Suprapubic skin (tissue), 4 donors: ENCODE results near the gene GPANK1. TPM values are rescaled to one million over a fixed set of nuclear protein-coding genes. Genes with fewer than 3 reads are reported as not detected.

Experiments
- DNase-seq, 2 donors: peaks; one replicate each; pipeline ENCODE4 v3.0.0-alpha.2; 2019; ENCODE audit warnings: low spot score in 2 of 2
- H3K27ac ChIP-seq: fragments of 200-600 bp; sonication (generic); one replicate; pipeline ENCODE4 v1.5.1; 2019
- H3K27me3 ChIP-seq: fragments of 200-600 bp; sonication (generic); one replicate; pipeline ENCODE4 v1.5.1; 2019
- H3K36me3 ChIP-seq: fragments of 200-600 bp; sonication (generic); one replicate; pipeline ENCODE4 v1.5.1; 2019
- H3K4me1 ChIP-seq: fragments of 200-600 bp; sonication (generic); one replicate; pipeline ENCODE4 v1.5.1; 2019
- H3K4me3 ChIP-seq: fragments of 200-600 bp; sonication (generic); one replicate; pipeline ENCODE4 v1.5.1; 2019; ENCODE audit warnings: mild to moderate bottlenecking
- H3K9me3 ChIP-seq: fragments of 200-600 bp; sonication (generic); one replicate; pipeline ENCODE4 v1.5.1; 2019
- EP300 ChIP-seq: sonication (generic); formaldehyde crosslinking; IDR thresholded peaks from one replicate; pipeline ENCODE4 v1.6.1; 2017; ENCODE audit warnings: antibody characterized with exemption
- POLR2A ChIP-seq, 2 donors: fragments of 450-650 bp; IDR thresholded peaks; one replicate each; pipeline ENCODE4 v1.6.1; 2017; ENCODE audit warnings: antibody characterized with exemption in 2 of 2, mild to moderate bottlenecking in 2 of 2, moderate library complexity in 2 of 2
- POLR2AphosphoS5 ChIP-seq, 3 donors: sonication (generic); formaldehyde crosslinking; IDR thresholded peaks; one replicate each; pipeline ENCODE4 v1.6.1; 2017; ENCODE audit warnings: antibody characterized with exemption in 3 of 3
- WGBS: methylation state at CpG from one replicate; pipeline ENCODE4 v1.1.5; 2018; 5-methylcytosine and 5-hydroxymethylcytosine counted together
- total RNA-seq, 4 donors: library from RNA; depleted of rRNA; stranded (reverse); fragments of >200 nt; gene quantifications; one replicate each; pipeline ENCODE4 v1.1.0, GENCODE V29; 2016
- TF ChIP-seq, protein P1 (sequence below), 2 donors: fragments of 200-600 bp in 1 of 2; fragments of 450-650 bp in 1 of 2; sonication (generic) in 1 of 2; IDR thresholded peaks; one replicate each; pipeline ENCODE4 v1.5.1; 2016 to 2019; ENCODE audit warnings: antibody characterized with exemption in 2 of 2, mild to moderate bottlenecking in 1 of 2, moderate library complexity in 1 of 2

The GPANK1 gene
- total RNA-seq, 4 donors from 2014 or later, result 15.0 to 22.6 (median 20.1) TPM

DNA sequence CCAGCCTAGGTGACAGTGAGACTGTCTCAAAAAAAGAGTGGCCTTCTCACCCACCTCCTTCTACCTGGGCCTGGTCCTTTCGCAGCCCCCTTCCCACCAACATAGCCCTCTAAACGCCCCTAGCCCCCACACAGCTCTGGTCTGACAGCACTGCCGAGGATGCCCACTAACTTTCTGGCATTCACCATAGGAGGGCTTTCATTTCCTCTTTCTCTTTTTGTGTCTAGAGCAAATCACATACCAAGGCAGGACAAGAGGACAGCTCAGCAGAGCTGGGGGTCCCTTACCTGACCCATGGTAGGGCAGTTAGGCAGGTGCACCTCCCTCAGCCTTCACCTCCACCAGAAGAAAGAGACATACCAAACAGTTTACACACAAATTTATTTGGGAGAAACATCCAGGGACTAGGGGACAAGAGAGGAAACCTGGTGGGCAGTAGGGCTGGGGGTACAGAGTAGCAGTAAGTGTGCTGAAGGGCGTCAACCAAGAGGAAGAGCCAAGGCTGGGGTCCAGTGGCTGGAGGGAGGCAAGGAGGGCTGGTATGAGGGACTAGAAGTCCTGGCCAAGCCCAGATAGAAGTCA lies 11.6 kb upstream of the GPANK1 start:
- Histone ChIP-seq H3K4me1 (peaks cover 11% of the 10 kb centered on the region), H3K9me3 (no peaks in the 10 kb centered on the region), H3K36me3 (peaks cover 24% of the 10 kb centered on the region), H3K27ac (no peak overlapping the region), H3K4me3 (no peak overlapping the region), H3K27me3 (no peaks in the 10 kb centered on the region)
- no peak for TF ChIP-seq EP300
- TF ChIP-seq POLR2AphosphoS5 (IDR thresholded peaks at IDR 0.05), result no peak
- TF ChIP-seq POLR2A (IDR thresholded peaks at IDR 0.05), result no peak
- TF ChIP-seq, protein P1, sequence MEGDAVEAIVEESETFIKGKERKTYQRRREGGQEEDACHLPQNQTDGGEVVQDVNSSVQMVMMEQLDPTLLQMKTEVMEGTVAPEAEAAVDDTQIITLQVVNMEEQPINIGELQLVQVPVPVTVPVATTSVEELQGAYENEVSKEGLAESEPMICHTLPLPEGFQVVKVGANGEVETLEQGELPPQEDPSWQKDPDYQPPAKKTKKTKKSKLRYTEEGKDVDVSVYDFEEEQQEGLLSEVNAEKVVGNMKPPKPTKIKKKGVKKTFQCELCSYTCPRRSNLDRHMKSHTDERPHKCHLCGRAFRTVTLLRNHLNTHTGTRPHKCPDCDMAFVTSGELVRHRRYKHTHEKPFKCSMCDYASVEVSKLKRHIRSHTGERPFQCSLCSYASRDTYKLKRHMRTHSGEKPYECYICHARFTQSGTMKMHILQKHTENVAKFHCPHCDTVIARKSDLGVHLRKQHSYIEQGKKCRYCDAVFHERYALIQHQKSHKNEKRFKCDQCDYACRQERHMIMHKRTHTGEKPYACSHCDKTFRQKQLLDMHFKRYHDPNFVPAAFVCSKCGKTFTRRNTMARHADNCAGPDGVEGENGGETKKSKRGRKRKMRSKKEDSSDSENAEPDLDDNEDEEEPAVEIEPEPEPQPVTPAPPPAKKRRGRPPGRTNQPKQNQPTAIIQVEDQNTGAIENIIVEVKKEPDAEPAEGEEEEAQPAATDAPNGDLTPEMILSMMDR (IDR thresholded peaks at IDR 0.05), result no peak
- WGBS, result 82% methylated on average over 4 of the region's 4 CpGs
- DNase-seq, result no peak

DNA sequence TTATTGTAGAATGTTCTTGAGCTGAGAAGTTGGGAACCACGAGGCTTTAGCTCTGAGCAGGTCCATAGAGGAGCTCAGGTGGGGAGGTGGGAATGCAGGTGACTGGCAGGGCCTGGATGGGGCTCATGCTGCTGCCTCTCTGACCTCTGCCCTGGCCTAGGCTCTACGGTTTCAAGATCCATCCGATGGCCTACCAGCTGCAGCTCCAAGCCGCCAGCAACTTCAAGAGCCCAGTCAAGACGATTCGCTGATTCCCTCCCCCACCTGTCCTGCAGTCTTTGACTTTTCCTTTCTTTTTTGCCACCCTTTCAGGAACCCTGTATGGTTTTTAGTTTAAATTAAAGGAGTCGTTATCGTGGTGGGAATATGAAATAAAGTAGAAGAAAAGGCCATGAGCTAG lies 4.9 kb upstream of the GPANK1 start, which contains the start of gene LY6G5B:
TSS of gene LY6G5B (plus strand) at position 301 of the 400 bp plus-strand sequence. CDS start 975 bp downstream, outside the sequence.
- no peaks in the 10 kb centered on the region for H3K9me3 ChIP-seq
- peaks cover 68% of the 10 kb centered on the region for H3K36me3 ChIP-seq
- H3K27ac ChIP-seq, result no peak within 1 kb of the TSS
- 88% methylated on average over 8 of the region's 8 CpGs for WGBS
- no peak for DNase-seq
- TF ChIP-seq POLR2AphosphoS5 (IDR thresholded peaks at IDR 0.05), result no peak
- no peak for TF ChIP-seq EP300
- no peak for TF ChIP-seq POLR2A (IDR thresholded peaks at IDR 0.05)
- TF ChIP-seq, protein P1 (IDR thresholded peaks at IDR 0.05), result no peak
- peaks cover 25% of the 10 kb centered on the region for H3K4me1 ChIP-seq
- no peaks in the 10 kb centered on the region for H3K27me3 ChIP-seq
- no peak within 1 kb of the TSS for H3K4me3 ChIP-seq

DNA sequence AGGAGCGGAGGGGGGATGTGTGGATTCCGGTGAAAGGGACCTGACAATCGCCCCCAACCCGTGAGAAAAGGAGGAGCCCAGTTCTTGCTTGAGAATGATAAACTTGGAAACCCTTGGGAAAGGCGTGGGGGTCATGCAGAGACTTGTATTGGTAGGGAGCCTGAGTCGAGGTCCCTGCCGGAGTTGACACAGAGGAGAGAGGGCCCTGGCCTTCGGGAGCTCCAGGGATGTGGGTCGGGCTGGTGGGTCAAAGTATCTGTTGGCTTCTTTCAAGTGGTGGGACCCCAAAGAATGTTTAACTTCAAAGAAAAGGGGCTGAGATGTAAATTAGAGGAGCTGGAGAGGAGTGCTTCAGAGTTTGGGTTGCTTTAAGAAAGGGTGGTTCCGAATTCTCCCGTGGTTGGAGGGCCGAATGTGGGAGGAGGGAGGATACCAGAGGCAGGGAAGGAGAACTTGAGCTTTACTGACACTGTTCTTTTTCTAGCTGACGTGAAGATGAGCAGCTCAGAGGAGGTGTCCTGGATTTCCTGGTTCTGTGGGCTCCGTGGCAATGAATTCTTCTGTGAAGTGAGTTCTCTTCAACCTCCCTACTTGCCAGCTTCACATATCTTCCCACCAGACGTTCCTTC lies 1.7 kb upstream of the GPANK1 start:
- H3K4me1 ChIP-seq, result peaks cover 51% of the 10 kb centered on the region
- 2% methylated on average over 15 of the region's 15 CpGs for WGBS
- H3K27ac ChIP-seq, result peak overlapping the region; percentile 98
- no peaks in the 10 kb centered on the region for H3K9me3 ChIP-seq
- H3K36me3 ChIP-seq, result peaks cover 50% of the 10 kb centered on the region
- no peak for TF ChIP-seq POLR2AphosphoS5 (IDR thresholded peaks at IDR 0.05)
- peak overlapping the region; percentile 84 for H3K4me3 ChIP-seq
- H3K27me3 ChIP-seq, result no peaks in the 10 kb centered on the region
- no peak for DNase-seq

DNA sequence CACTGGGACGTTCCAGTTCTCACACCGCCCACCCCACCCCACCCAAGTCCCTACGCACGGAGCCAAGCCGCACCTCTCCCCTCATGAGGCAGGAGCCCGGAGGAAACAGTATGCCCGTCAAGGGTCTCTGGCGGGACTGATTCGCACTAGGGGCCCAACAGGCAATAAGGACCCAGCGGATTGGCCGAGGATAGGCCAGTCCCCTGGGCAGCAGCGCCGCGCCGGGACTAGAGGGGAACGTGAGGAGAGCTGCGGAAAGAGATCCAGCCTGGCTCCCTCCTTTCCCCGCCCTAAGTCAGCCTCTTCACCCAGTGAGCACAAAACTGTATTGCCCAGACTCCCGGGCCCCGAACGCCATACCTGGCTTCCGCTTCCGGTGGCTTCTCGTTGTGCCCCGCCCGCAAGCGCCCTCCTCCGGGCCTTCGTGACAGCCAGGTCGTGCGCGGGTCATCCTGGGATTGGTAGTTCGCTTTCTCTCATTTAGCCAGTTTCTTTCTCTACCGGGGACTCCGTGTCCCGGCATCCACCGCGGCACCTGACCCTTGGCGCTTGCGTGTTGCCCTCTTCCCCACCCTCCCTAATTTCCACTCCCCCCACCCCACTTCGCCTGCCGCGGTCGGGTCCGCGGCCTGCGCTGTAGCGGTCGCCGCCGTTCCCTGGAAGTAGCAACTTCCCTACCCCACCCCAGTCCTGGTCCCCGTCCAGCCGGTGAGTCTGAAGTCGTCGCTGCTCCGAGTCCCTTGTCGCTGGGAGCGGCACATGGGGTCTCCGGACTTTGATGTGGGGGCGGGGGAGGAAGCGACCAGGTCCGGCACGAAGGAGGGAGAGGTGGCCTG lies 922 bp upstream of the GPANK1 start, which contains the start of gene CSNK2B:
TSS of gene CSNK2B (plus strand) at position 580 of the 836 bp plus-strand sequence. CDS start 752 bp downstream, outside the sequence.
- TF ChIP-seq EP300 (no peak), POLR2A (IDR thresholded peaks at IDR 0.05) (peak; percentile 53 to 76), POLR2AphosphoS5 (IDR thresholded peaks at IDR 0.05) (peak in 2 of 3 donors; percentile 71 to 76)
- TF ChIP-seq, protein P1 (IDR thresholded peaks at IDR 0.05), result no peak
- DNase-seq, result peak; percentile 100
- Histone ChIP-seq H3K4me3 (peak within 1 kb of the TSS; percentile 84), H3K27ac (peak within 1 kb of the TSS; percentile 98), H3K36me3 (peaks cover 42% of the 10 kb centered on the region), H3K4me1 (peaks cover 59% of the 10 kb centered on the region), H3K9me3 (no peaks in the 10 kb centered on the region), H3K27me3 (no peaks in the 10 kb centered on the region)
- 2% methylated on average over 55 of the region's 63 CpGs for WGBS

DNA sequence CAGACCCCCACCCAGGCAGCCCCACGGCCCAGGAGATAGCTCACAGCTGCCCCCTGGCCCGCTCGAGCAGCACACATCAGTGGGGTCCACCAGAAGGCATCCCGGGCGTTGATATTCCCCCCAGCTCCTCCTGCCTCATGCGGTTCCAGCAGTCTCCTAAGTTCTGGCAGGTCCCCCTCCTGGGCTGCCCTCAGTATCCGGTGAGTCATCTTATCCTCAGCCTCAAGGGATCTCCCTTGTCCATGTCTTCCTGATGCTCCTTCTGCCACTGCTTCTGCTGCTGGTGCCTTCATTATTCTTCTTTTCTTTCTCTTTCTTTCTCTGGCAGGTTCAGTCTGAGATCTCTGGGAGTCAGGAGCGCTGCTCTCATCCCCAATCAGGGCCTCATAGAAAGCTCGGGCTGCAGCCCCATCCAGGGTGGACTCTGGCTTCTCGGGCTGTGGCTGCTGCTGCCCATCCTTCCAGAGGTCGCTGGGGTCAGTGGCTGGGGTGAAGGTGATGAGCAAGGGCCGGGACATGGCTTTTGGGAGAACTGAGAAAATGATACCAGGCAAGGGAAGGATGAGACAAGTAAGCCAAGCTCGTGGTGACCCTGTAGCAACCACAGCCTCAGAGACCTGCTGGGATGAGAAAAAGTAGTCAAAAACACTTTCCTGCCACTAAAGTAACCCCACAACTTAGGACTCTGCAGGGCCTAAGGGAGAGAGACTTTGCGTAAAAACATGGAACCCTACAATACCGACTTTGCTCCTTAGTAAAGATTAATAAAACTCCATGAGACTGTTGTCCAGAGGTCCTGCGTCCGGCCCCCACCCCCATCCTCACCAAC lies 622 bp downstream of the GPANK1 start:
- H3K4me1 ChIP-seq, result peaks cover 64% of the 10 kb centered on the region

More for the DNA sequence above, 622 bp downstream of the GPANK1 start:
- 17% methylated on average over 17 of the region's 17 CpGs for WGBS
- Histone ChIP-seq H3K9me3 (no peaks in the 10 kb centered on the region), H3K27ac (peak overlapping the region; percentile 98), H3K27me3 (no peaks in the 10 kb centered on the region), H3K36me3 (peaks cover 27% of the 10 kb centered on the region), H3K4me3 (peak overlapping the region; percentile 84)
- TF ChIP-seq EP300 (no peak), POLR2A (IDR thresholded peaks at IDR 0.05) (no peak), POLR2AphosphoS5 (IDR thresholded peaks at IDR 0.05) (no peak)
- TF ChIP-seq, protein P1 (IDR thresholded peaks at IDR 0.05), result no peak
- peak in 1 of 2 donors; percentile 81 for DNase-seq
